ENCODE results near the gene FHIT. TPM values are rescaled to one million over a fixed set of nuclear protein-coding genes. Genes with fewer than 3 reads are reported as not detected.

The FHIT gene
- total and polyA plus RNA-seq, 2 of the 4 experiments (the other 2 are of a cell fraction): 0.07 TPM; not detected in 1

DNA sequence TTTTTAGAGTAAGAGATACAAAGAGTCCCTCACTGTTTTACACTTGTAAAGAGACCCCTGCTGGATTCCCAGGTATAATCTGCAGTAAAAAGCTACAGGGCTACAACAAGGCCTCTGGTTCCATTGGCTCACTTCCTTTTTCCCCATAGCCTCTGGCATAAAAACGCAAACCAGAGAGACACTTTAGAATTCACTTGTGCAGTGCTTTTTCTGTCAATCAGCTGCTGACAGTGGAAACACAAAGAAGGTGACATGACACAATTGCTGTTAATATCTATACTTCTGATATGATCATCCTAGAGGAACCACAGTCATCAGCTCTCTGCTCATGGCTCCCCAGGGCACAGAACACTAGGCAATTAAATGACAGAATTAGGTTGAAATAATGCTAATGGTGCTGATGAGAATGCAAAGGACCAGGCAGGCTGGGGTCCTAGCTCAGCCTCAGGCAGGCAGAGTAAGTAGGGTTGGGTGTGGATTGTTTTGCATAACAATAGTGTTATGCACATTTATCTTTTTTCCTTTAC is 1533.5 kb downstream of the FHIT start:
- Histone ChIP-seq H3K9ac (ENCODE audit: low read depth, low read length) (no peak overlapping the region), H2BK20ac (ENCODE audit: low read depth, low read length) (no peak overlapping the region), H3K18ac (ENCODE audit: low read depth, low read length) (no peak overlapping the region), H3K14ac (replicated peaks; ENCODE audit: low read depth, low read length) (no peak overlapping the region), H4K5ac (ENCODE audit: low read depth, low read length) (no peak overlapping the region), H2BK15ac (ENCODE audit: low read depth, low read length) (no peak overlapping the region), H3K36me3 (ENCODE audit: control insufficient read depth, insufficient read depth, low read length) (no peaks in the 10 kb centered on the region), H3K4ac (ENCODE audit: low read depth, low read length) (no peak overlapping the region), H3K23ac (ENCODE audit: low read depth, low read length) (no peak overlapping the region), H3K56ac (ENCODE audit: extremely low read depth, insufficient read depth, low read length) (no peak overlapping the region), H2BK120ac (ENCODE audit: low read depth, low read length) (no peak overlapping the region), H4K20me1 (ENCODE audit: insufficient read depth, low read length) (no peaks in the 10 kb centered on the region), H3K4me3 (ENCODE audit: insufficient read depth, low read depth, low read length) (no peak overlapping the region), H3K9me1 (ENCODE audit: insufficient read depth, low read length) (no peaks in the 10 kb centered on the region), H2AFZ (replicated peaks; ENCODE audit: low read length, poor library complexity) (no peak overlapping the region), H3K79me1 (ENCODE audit: low read depth in 1 of 2, low read length in 2 of 2) (no peaks in the 10 kb centered on the region), H2AK5ac (ENCODE audit: low read depth, low read length) (no peak overlapping the region), H4K8ac (ENCODE audit: low read depth in 2 of 2, low read length in 2 of 2) (no peak overlapping the region), H2AK9ac (replicated peaks; ENCODE audit: low read depth, low read length, poor library complexity) (no peak overlapping the region), H3K4me1 (ENCODE audit: control insufficient read depth, insufficient read depth, low read length) (no peaks in the 10 kb centered on the region), H3K9me3 (ENCODE audit: control insufficient read depth, insufficient read depth, low read length) (peaks cover 3% of the 10 kb centered on the region), H4K91ac (ENCODE audit: insufficient read depth, low read depth, low read length) (no peak overlapping the region), H3K27me3 (ENCODE audit: control insufficient read depth, insufficient read depth, low read length) (peaks cover 9% of the 10 kb centered on the region), H2BK5ac (ENCODE audit: low read depth, low read length, poor library complexity, severe bottlenecking) (no peak overlapping the region), H3K4me2 (ENCODE audit: low read depth, low read length) (no peak overlapping the region), H3K27ac (ENCODE audit: insufficient read depth, low read length) (no peak overlapping the region)
- no peak for ATAC-seq (ENCODE audit: low read depth)
- TF ChIP-seq, protein P1, sequence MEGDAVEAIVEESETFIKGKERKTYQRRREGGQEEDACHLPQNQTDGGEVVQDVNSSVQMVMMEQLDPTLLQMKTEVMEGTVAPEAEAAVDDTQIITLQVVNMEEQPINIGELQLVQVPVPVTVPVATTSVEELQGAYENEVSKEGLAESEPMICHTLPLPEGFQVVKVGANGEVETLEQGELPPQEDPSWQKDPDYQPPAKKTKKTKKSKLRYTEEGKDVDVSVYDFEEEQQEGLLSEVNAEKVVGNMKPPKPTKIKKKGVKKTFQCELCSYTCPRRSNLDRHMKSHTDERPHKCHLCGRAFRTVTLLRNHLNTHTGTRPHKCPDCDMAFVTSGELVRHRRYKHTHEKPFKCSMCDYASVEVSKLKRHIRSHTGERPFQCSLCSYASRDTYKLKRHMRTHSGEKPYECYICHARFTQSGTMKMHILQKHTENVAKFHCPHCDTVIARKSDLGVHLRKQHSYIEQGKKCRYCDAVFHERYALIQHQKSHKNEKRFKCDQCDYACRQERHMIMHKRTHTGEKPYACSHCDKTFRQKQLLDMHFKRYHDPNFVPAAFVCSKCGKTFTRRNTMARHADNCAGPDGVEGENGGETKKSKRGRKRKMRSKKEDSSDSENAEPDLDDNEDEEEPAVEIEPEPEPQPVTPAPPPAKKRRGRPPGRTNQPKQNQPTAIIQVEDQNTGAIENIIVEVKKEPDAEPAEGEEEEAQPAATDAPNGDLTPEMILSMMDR (conservative IDR thresholded peaks at IDR 0.05; ENCODE audit: low read depth, low read length): no peak
- no peak for TF ChIP-seq BHLHE40 (IDR thresholded peaks at IDR 0.05; ENCODE audit: low read depth, low read length)
- TF ChIP-seq, protein P2, sequence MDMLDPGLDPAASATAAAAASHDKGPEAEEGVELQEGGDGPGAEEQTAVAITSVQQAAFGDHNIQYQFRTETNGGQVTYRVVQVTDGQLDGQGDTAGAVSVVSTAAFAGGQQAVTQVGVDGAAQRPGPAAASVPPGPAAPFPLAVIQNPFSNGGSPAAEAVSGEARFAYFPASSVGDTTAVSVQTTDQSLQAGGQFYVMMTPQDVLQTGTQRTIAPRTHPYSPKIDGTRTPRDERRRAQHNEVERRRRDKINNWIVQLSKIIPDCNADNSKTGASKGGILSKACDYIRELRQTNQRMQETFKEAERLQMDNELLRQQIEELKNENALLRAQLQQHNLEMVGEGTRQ (IDR thresholded peaks at IDR 0.05; ENCODE audit: low read depth, low read length): no peak
- ChIA-PET CTCF (interaction anchor here (0.6 to 1.4 kb wide), 2 partner anchors 11 to 13 kb away, joined by 4 to 6 read pairs; no protein-coding TSS in a partner anchor), POLR2A (ENCODE audit: unreplicated experiment) (no interaction called here)
- WGBS, 2 experiments (ENCODE audit: extremely low coverage in 2 of 2, insufficient read length in 1 of 2): no CpG with 5 or more reads among the region's 1 CpG
- intact Hi-C loops (cut with micrococcal nuclease): no loop called here
- BruUV-seq (replicated peaks): no TSS peak
- DNase-seq: no peak
- dilution Hi-C loops (cut with HindIII; ENCODE audit: low sequenced_read_pairs, unreplicated experiment): no loop called here
- in situ Hi-C loops (cut with MboI; ENCODE audit: low sequenced_read_pairs): no loop called here
